ENCODE measurements around the gene ACTC1.
A peak's percentile ranks its signal among the peaks of the same experiment; 100 is the strongest.

ACTC1 gene

DNA sequence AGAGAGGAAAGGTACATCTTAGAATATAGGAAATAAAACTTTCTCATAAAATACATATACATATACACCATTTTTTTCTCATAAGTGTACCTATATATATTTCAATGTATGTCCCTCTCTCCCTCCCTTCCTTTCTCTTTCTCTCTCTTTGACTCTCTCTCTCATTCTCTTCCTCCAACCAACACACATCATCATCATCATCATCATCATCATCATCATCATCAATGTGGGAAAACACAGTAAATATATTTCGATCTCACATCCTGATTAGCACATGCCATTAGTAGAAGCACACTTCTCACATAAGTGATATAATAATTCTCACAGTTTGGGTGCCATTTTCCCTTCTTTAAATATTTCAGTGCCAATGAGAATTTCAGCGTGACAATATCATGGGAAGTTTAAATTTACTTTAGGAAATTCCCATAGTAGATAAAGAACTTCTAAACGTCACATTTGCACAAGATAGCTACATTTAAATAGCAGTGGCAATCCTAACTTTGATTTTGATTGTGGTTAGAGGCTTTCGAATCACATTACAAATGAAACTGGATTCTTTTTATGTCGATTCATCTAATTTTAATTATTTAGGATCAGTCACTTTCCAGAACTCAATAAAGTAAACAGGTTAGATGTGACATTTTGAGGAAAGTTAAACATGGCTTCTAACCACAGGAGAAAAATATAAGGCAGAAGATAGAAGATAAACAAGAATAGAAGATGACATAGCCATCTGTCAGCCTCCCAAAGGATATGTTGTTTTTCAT is 33.0 kb upstream of the ACTC1 start:
- H2BK12ac ChIP-seq (ENCODE audit: low read length in 2 of 2), result no peak overlapping the region
- no peaks in the 10 kb centered on the region for H3K9me3 ChIP-seq (ENCODE audit: control insufficient read depth, low read length)
- H3K79me1 ChIP-seq (replicated peaks; ENCODE audit: low read length, poor library complexity, severe bottlenecking), result no peaks in the 10 kb centered on the region
- H3K4me1 ChIP-seq (ENCODE audit: control insufficient read depth, insufficient read depth, low read depth, low read length), result no peaks in the 10 kb centered on the region
- H3K4me2 ChIP-seq (ENCODE audit: low read length, poor library complexity, severe bottlenecking), result no peak overlapping the region
- no peak overlapping the region for H3K9ac ChIP-seq (ENCODE audit: low read length)
- no peak overlapping the region for H4K8ac ChIP-seq (ENCODE audit: low read length)
- no peak for DNase-seq
- no peak overlapping the region for H2BK120ac ChIP-seq (ENCODE audit: low read depth, low read length)
- no peak overlapping the region for H2BK15ac ChIP-seq (ENCODE audit: low read depth, poor library complexity, severe bottlenecking)
- H3K14ac ChIP-seq (ENCODE audit: low read length in 2 of 2), result no peak overlapping the region
- no peaks in the 10 kb centered on the region for H3K36me3 ChIP-seq (ENCODE audit: control insufficient read depth in 1 of 2, insufficient read depth in 2 of 2, low read depth in 1 of 2, low read length in 2 of 2)
- H3K18ac ChIP-seq (ENCODE audit: low read depth in 1 of 2, low read length in 2 of 2), result no peak overlapping the region
- 94% methylated on average over 1 of the region's 5 CpGs for WGBS
- peaks cover 5 to 20% of the 10 kb centered on the region in 2 experiments for H3K27me3 ChIP-seq (ENCODE audit: control insufficient read depth in 1 of 2, insufficient read depth in 1 of 2, low read length in 2 of 2)
- H3K4me3 ChIP-seq (ENCODE audit: insufficient read depth in 1 of 2, low read depth in 1 of 2, low read length in 2 of 2), result no peak overlapping the region
- no peak overlapping the region for H3K27ac ChIP-seq (ENCODE audit: low read length, poor library complexity, severe bottlenecking)
- no peak overlapping the region for H3K4ac ChIP-seq (ENCODE audit: low read depth in 1 of 2, low read length in 2 of 2)
- H4K91ac ChIP-seq (ENCODE audit: low read length), result no peak overlapping the region
- no peak overlapping the region for H2BK5ac ChIP-seq (ENCODE audit: low read depth, low read length, poor library complexity, severe bottlenecking)
- H3K23ac ChIP-seq (ENCODE audit: low read length in 2 of 2), result no peak overlapping the region
- H2AK5ac ChIP-seq (ENCODE audit: low read length, severe bottlenecking), result no peak overlapping the region
- no peak overlapping the region for H2AFZ ChIP-seq (ENCODE audit: low read depth, low read length)

DNA sequence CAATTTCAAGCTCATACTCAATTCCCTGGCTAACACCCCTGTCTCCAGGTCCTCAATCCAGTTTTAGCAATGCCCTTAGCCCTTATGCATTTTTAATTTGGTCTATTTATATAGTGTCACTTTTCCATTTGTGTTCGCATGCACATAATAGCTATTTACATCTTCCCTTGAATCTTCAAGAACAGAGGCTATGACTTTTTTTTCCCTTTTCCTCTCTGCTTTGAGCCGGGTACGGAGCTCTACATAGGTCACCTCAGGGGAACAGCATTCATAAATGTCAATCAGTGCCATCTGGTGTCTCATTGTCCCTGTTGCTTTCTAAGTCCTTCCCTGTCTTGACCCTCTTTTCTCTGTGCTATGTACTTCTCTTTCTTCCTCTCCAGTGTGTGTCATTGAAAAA is 26.5 kb upstream of the ACTC1 start:
- Histone ChIP-seq H4K91ac (ENCODE audit: low read length) (no peak overlapping the region), H3K9ac (ENCODE audit: low read length) (no peak overlapping the region), H3K27me3 (ENCODE audit: control insufficient read depth in 1 of 2, insufficient read depth in 1 of 2, low read length in 2 of 2) (peaks cover 29 to 34% of the 10 kb centered on the region in 2 experiments), H3K79me1 (replicated peaks; ENCODE audit: low read length, poor library complexity, severe bottlenecking) (no peaks in the 10 kb centered on the region), H3K4ac (ENCODE audit: low read depth in 1 of 2, low read length in 2 of 2) (no peak overlapping the region), H3K4me2 (ENCODE audit: low read length, poor library complexity, severe bottlenecking) (no peak overlapping the region), H3K27ac (ENCODE audit: low read length, poor library complexity, severe bottlenecking) (no peak overlapping the region), H3K14ac (ENCODE audit: low read length in 2 of 2) (no peak overlapping the region), H4K8ac (ENCODE audit: low read length) (no peak overlapping the region), H2BK120ac (ENCODE audit: low read depth, low read length) (no peak overlapping the region), H3K36me3 (ENCODE audit: control insufficient read depth in 1 of 2, insufficient read depth in 2 of 2, low read depth in 1 of 2, low read length in 2 of 2) (no peaks in the 10 kb centered on the region), H3K18ac (ENCODE audit: low read depth in 1 of 2, low read length in 2 of 2) (no peak overlapping the region), H3K4me3 (ENCODE audit: insufficient read depth in 1 of 2, low read depth in 1 of 2, low read length in 2 of 2) (no peak overlapping the region), H3K4me1 (ENCODE audit: control insufficient read depth, insufficient read depth, low read depth, low read length) (no peaks in the 10 kb centered on the region), H2BK5ac (ENCODE audit: low read depth, low read length, poor library complexity, severe bottlenecking) (no peak overlapping the region), H3K23ac (ENCODE audit: low read length in 2 of 2) (no peak overlapping the region), H2AK5ac (ENCODE audit: low read length, severe bottlenecking) (no peak overlapping the region), H3K9me3 (ENCODE audit: control insufficient read depth, low read length) (no peaks in the 10 kb centered on the region), H2BK15ac (ENCODE audit: low read depth, poor library complexity, severe bottlenecking) (no peak overlapping the region), H2BK12ac (ENCODE audit: low read length in 2 of 2) (no peak overlapping the region), H2AFZ (ENCODE audit: low read depth, low read length) (no peak overlapping the region)
- no peak for DNase-seq
- 91% methylated on average over 3 of the region's 3 CpGs for WGBS

DNA sequence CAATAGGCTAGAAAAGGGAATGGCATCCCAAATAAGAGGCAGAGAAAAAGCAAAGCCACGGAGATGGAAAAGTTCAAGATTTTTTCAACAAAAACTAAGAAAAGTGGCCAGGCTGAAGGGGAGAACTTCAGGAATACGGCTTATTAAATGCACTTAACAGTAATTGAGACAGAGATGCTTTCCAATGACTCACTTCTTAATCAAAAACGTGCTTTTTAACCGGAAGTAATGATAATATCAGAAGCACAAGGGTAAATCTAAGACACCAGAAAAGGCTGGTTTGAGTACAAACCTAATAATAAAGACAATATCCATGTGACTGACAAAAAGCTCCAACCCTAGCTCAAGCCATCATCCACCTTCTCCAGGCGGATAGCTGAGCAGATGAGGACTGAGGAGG is 24.8 kb upstream of the ACTC1 start:
- H3K14ac ChIP-seq (ENCODE audit: low read length in 2 of 2), result no peak overlapping the region
- H3K79me1 ChIP-seq (replicated peaks; ENCODE audit: low read length, poor library complexity, severe bottlenecking), result no peaks in the 10 kb centered on the region

DNA sequence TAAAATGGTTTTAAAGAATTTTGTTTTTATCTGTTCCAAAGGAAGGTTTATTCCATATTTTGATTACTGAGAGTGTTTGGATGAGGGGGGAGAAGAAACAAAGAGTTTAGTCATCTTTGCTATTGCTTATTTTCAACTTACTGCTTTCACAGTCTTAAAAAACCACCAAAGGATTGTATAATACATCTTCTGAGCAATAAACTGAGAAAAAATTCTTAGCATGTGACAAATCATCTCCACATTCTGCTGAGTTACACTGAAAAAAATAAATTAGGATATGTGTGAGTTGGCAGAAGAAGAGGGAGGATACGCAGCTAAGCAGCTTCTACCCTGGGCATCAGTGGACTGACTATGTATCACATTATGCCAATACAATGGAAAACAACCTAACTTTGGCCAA is 23.2 kb upstream of the ACTC1 start:
- no peak overlapping the region for H2AFZ ChIP-seq (ENCODE audit: low read depth, low read length)
- no peak overlapping the region for H4K8ac ChIP-seq (ENCODE audit: low read length)
- H3K4me1 ChIP-seq (ENCODE audit: control insufficient read depth, insufficient read depth, low read depth, low read length), result no peaks in the 10 kb centered on the region
- no peaks in the 10 kb centered on the region for H3K79me1 ChIP-seq (replicated peaks; ENCODE audit: low read length, poor library complexity, severe bottlenecking)
- H3K27me3 ChIP-seq (ENCODE audit: control insufficient read depth in 1 of 2, insufficient read depth in 1 of 2, low read length in 2 of 2), result peaks cover 10 to 33% of the 10 kb centered on the region in 2 experiments
- no peak overlapping the region for H3K27ac ChIP-seq (ENCODE audit: low read length, poor library complexity, severe bottlenecking)
- H3K4ac ChIP-seq (ENCODE audit: low read depth in 1 of 2, low read length in 2 of 2), result no peak overlapping the region
- no peak overlapping the region for H3K23ac ChIP-seq (ENCODE audit: low read length in 2 of 2)
- H4K91ac ChIP-seq (ENCODE audit: low read length), result no peak overlapping the region
- H3K14ac ChIP-seq (ENCODE audit: low read length in 2 of 2), result peak overlapping the region in 1 of 2 experiments; percentile 60
- no peak overlapping the region for H2BK5ac ChIP-seq (ENCODE audit: low read depth, low read length, poor library complexity, severe bottlenecking)
- WGBS, result 100% methylated on average over 1 of the region's 1 CpG
- H2BK120ac ChIP-seq (ENCODE audit: low read depth, low read length), result no peak overlapping the region
- H2BK15ac ChIP-seq (ENCODE audit: low read depth, poor library complexity, severe bottlenecking), result no peak overlapping the region
- H3K4me3 ChIP-seq (ENCODE audit: insufficient read depth in 1 of 2, low read depth in 1 of 2, low read length in 2 of 2), result no peak overlapping the region
- peak overlapping the region in 1 of 2 experiments; percentile 54 for H2BK12ac ChIP-seq (ENCODE audit: low read length in 2 of 2)
- DNase-seq, result peak; percentile 6
- no peak overlapping the region for H3K4me2 ChIP-seq (ENCODE audit: low read length, poor library complexity, severe bottlenecking)
- H3K9ac ChIP-seq (ENCODE audit: low read length), result no peak overlapping the region
- H3K36me3 ChIP-seq (ENCODE audit: control insufficient read depth in 1 of 2, insufficient read depth in 2 of 2, low read depth in 1 of 2, low read length in 2 of 2), result no peaks in the 10 kb centered on the region
- H2AK5ac ChIP-seq (ENCODE audit: low read length, severe bottlenecking), result no peak overlapping the region
- no peaks in the 10 kb centered on the region for H3K9me3 ChIP-seq (ENCODE audit: control insufficient read depth, low read length)
- peak overlapping the region in 1 of 2 experiments; percentile 34 for H3K18ac ChIP-seq (ENCODE audit: low read depth in 1 of 2, low read length in 2 of 2)

More for the DNA sequence above, 24.8 kb upstream of the ACTC1 start:
- Histone ChIP-seq H3K18ac (ENCODE audit: low read depth in 1 of 2, low read length in 2 of 2) (no peak overlapping the region), H3K4me1 (ENCODE audit: control insufficient read depth, insufficient read depth, low read depth, low read length) (no peaks in the 10 kb centered on the region), H3K4me3 (ENCODE audit: insufficient read depth in 1 of 2, low read depth in 1 of 2, low read length in 2 of 2) (no peak overlapping the region), H2BK5ac (ENCODE audit: low read depth, low read length, poor library complexity, severe bottlenecking) (no peak overlapping the region), H3K9ac (ENCODE audit: low read length) (no peak overlapping the region), H2AFZ (ENCODE audit: low read depth, low read length) (no peak overlapping the region), H3K4ac (ENCODE audit: low read depth in 1 of 2, low read length in 2 of 2) (no peak overlapping the region), H2BK12ac (ENCODE audit: low read length in 2 of 2) (no peak overlapping the region), H3K27ac (ENCODE audit: low read length, poor library complexity, severe bottlenecking) (no peak overlapping the region), H3K4me2 (ENCODE audit: low read length, poor library complexity, severe bottlenecking) (no peak overlapping the region), H2BK120ac (ENCODE audit: low read depth, low read length) (no peak overlapping the region), H3K27me3 (ENCODE audit: control insufficient read depth in 1 of 2, insufficient read depth in 1 of 2, low read length in 2 of 2) (peaks cover 23 to 34% of the 10 kb centered on the region in 2 experiments), H3K9me3 (ENCODE audit: control insufficient read depth, low read length) (no peaks in the 10 kb centered on the region), H2AK5ac (ENCODE audit: low read length, severe bottlenecking) (no peak overlapping the region), H4K91ac (ENCODE audit: low read length) (no peak overlapping the region), H4K8ac (ENCODE audit: low read length) (no peak overlapping the region), H2BK15ac (ENCODE audit: low read depth, poor library complexity, severe bottlenecking) (no peak overlapping the region), H3K23ac (ENCODE audit: low read length in 2 of 2) (no peak overlapping the region), H3K36me3 (ENCODE audit: control insufficient read depth in 1 of 2, insufficient read depth in 2 of 2, low read depth in 1 of 2, low read length in 2 of 2) (no peaks in the 10 kb centered on the region)
- DNase-seq, result no peak
- 89% methylated on average over 5 of the region's 5 CpGs for WGBS

Measured in mesenchymal stem cell (in vitro differentiated cells and primary cell).